OCI-LY7 (cell line): Measurements from ENCODE around the gene CXCR4.

Experiments
- EZH2phosphoT487 ChIP-seq: fragments of 200-600 bp; sonication (generic); IDR thresholded peaks from 2 replicates; pipeline ENCODE4 v1.6.1; 2018; ENCODE audit warnings: low read depth, borderline replicate concordance, mild to moderate bottlenecking, mixed run types, antibody characterized with exemption, low read length, moderate library complexity, mixed read lengths
- TF ChIP-seq, protein P1 (sequence below): fragments of 200-600 bp; sonication (generic); conservative IDR thresholded peaks from 2 replicates; pipeline ENCODE4 v1.5.1; 2014; ENCODE audit warnings: mild to moderate bottlenecking, antibody characterized with exemption, low read length, moderate library complexity, mixed read lengths

DNA sequence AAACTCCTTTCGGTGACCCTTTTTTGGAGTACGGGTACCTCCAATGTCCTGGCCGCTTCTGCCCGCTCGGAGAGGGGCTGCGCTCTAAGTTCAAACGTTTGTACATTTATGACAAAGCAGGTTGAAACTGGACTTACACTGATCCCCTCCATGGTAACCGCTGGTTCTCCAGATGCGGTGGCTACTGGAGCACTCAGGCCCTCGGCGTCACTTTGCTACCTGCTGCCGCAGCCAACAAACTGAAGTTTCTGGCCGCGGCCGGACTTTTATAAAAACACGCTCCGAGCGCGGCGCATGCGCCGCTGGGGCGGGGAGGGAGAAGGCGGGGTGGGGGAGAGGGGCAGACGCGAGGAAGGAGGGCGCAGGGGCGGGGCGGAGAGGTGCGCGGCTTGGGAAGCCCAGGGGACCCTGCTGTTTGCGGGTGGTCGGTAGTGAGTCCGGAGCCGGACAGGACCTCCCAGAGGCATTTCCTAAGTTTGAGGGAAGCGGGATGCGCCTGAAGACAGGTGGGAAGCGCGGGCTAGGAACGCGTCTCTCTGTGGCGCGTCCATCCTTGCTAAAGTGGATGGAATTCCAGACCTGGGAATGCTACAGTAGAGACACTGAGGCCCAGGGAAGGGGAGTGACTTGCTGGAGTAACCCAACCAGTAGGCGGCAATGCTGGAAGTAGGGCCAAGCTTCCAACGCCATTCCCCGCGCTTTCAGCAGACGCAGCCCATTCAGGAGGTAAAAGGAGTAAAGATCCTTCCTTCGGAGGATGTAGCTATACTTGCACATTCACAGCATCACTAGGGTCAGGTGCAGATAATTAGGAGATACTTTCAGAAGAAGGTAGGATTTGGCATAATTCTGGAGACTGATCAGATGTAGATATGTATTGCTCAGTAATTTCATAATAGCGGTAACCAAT is at the start of gene CXCR4:
- TF ChIP-seq, protein P1, sequence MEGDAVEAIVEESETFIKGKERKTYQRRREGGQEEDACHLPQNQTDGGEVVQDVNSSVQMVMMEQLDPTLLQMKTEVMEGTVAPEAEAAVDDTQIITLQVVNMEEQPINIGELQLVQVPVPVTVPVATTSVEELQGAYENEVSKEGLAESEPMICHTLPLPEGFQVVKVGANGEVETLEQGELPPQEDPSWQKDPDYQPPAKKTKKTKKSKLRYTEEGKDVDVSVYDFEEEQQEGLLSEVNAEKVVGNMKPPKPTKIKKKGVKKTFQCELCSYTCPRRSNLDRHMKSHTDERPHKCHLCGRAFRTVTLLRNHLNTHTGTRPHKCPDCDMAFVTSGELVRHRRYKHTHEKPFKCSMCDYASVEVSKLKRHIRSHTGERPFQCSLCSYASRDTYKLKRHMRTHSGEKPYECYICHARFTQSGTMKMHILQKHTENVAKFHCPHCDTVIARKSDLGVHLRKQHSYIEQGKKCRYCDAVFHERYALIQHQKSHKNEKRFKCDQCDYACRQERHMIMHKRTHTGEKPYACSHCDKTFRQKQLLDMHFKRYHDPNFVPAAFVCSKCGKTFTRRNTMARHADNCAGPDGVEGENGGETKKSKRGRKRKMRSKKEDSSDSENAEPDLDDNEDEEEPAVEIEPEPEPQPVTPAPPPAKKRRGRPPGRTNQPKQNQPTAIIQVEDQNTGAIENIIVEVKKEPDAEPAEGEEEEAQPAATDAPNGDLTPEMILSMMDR = peak; percentile 33; the same call in 1 of the 2 replicates
- no peak for TF ChIP-seq EZH2phosphoT487
